A673 (cell line): ENCODE results near the gene PTK7. TPM values are rescaled to one million over a fixed set of nuclear protein-coding genes. Genes with fewer than 3 reads are reported as not detected.

Experiments used
- BruUV-seq: library from RNA; stranded (reverse); fragments of 400-500 nt; replicated peaks from 2 replicates; lab custom pipeline; 2021; lab: Mats Ljungman, UMichigan
- CTCF ChIA-PET: fragments of 300-600 bp; sonication (Branson Sonifier 250); formaldehyde crosslinking; loops from one replicate; lab custom pipeline; 2022; ENCODE audit warnings: antibody characterized with exemption; lab: Charles Lee
- POLR2A ChIA-PET: fragments of 300-600 bp; sonication (Branson Sonifier 250); formaldehyde crosslinking; loops from one replicate; lab custom pipeline; 2022; ENCODE audit warnings: antibody characterized with exemption; ENCODE audit not compliant: low non-redundant PET; lab: Charles Lee
- DNase-seq: peaks from one replicate; pipeline ENCODE4 v3.0.0-alpha.2; 2015; ENCODE audit warnings: low spot score
- H3K27ac ChIP-seq: fragments of 200-600 bp; sonication (generic); 2 replicates; pipeline ENCODE4 v1.5.1; 2016; ENCODE audit warnings: mixed run types, low read depth, mild to moderate bottlenecking, mixed read lengths, antibody characterized with exemption, low read length; ENCODE audit not compliant: poor library complexity, severe bottlenecking
- H3K27me3 ChIP-seq: fragments of 200-600 bp; sonication (generic); replicated peaks from 2 replicates; pipeline ENCODE4 v1.6.1; 2017; ENCODE audit warnings: mixed run types, low read depth, mild to moderate bottlenecking, mixed read lengths, antibody characterized with exemption, low read length; ENCODE audit not compliant: insufficient read depth, poor library complexity
- H3K36me3 ChIP-seq: fragments of 200-600 bp; sonication (generic); 2 replicates; pipeline ENCODE4 v1.6.1; 2016; ENCODE audit warnings: mixed run types, mild to moderate bottlenecking, mixed read lengths, antibody characterized with exemption, low read length; ENCODE audit not compliant: insufficient read depth, poor library complexity, severe bottlenecking
- H3K4me1 ChIP-seq: fragments of 200-600 bp; sonication (generic); 2 replicates; pipeline ENCODE4 v1.6.1; 2017; ENCODE audit warnings: mixed run types, mild to moderate bottlenecking, mixed read lengths, antibody characterized with exemption, low read length; ENCODE audit not compliant: insufficient read depth, poor library complexity, severe bottlenecking
- H3K4me3 ChIP-seq: fragments of 200-600 bp; sonication (generic); 2 replicates; pipeline ENCODE4 v1.5.1; 2016; ENCODE audit warnings: low read depth, mixed run types, mild to moderate bottlenecking, mixed read lengths, low read length; ENCODE audit not compliant: poor library complexity, severe bottlenecking
- H3K9me3 ChIP-seq: fragments of 200-600 bp; sonication (generic); 2 replicates; pipeline ENCODE4 v1.6.1; 2016; ENCODE audit warnings: mixed run types, low read depth, mild to moderate bottlenecking, mixed read lengths, antibody characterized with exemption, low read length; ENCODE audit not compliant: poor library complexity, severe bottlenecking
- EZH2 ChIP-seq: fragments of 200-600 bp; sonication (generic); IDR thresholded peaks from 2 replicates; pipeline ENCODE4 v1.6.1; 2017; ENCODE audit warnings: borderline replicate concordance, low read depth, mild to moderate bottlenecking, mixed read lengths, antibody characterized with exemption, low read length; ENCODE audit not compliant: poor library complexity, severe bottlenecking
- intact Hi-C: fragments of 100-400 bp; cut with micrococcal nuclease; formaldehyde crosslinking; loops from one replicate; pipeline ENCODE4 v1.10.0; 2022; ENCODE audit not compliant: unreplicated experiment
- total RNA-seq: library from RNA; stranded (reverse); gene quantifications from 2 replicates; pipeline ENCODE4 v1.2.3, GENCODE V29; 2021
- TF ChIP-seq, protein P1 (sequence below): fragments of 300-800, 200-600 bp; sonication (generic); conservative IDR thresholded peaks from 2 replicates; pipeline ENCODE4 v1.5.1; 2017; ENCODE audit warnings: low read depth, mild to moderate bottlenecking, antibody characterized with exemption, low read length, moderate library complexity, mixed read lengths

The PTK7 gene
- total RNA-seq, 1 experiment from 2014 or later: 84.5 TPM

DNA sequence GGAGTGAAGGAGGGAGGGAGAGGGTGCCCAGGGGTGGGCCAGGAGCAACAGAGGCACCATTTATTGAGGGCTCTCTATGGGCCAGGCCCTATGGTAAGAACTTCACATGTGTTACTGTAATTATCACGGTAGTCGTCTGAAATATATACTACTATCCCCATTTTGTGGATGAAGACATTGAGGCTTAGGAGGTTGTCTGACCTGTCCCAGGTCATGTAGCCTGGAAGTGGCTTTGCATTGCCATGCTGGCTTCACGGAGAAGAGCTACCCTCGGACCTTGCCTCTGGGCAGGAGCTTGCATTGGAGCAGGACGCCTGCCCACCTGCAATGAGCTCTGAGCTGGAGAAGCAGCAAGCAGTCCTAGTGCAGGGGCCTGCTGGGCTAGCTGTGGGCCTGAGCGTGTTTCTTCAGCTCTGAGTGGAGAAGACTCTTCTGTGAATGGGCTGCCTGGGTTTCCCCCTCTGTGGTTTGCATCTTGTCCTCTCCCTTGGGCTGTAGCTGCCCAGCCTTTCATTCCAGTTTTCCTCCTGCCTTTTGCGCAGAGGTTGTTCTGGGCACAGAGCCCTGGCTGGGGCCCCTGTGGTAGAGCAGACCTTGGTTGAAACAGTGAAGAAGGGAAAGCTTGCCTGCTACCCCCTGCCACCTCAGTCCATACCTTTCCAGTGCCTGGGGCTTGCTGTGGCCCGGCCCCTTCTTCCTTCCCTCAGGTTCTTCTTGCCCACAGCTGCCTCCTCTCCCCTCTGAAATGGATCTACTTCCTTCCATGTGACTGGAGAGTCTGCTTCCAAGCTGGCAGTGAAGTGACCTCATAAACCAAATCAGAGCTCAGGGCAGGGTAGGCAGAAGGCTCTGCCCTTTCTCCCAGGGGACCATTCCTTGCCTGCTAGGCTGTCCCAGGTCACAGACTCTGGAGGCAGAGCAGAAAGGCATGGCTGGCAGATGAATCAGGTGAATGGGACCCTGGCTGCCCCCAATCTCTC lies 70.9 kb downstream of the PTK7 start:
- H3K27me3 ChIP-seq: no peaks in the 10 kb centered on the region
- ChIA-PET POLR2A (no interaction called here), CTCF (no interaction called here)
- peaks cover 7% of the 10 kb centered on the region for H3K4me1 ChIP-seq
- H3K36me3 ChIP-seq: peaks cover 6% of the 10 kb centered on the region
- H3K4me3 ChIP-seq: no peak overlapping the region
- no peak overlapping the region for H3K27ac ChIP-seq
- no peaks in the 10 kb centered on the region for H3K9me3 ChIP-seq
- TF ChIP-seq, protein P1, sequence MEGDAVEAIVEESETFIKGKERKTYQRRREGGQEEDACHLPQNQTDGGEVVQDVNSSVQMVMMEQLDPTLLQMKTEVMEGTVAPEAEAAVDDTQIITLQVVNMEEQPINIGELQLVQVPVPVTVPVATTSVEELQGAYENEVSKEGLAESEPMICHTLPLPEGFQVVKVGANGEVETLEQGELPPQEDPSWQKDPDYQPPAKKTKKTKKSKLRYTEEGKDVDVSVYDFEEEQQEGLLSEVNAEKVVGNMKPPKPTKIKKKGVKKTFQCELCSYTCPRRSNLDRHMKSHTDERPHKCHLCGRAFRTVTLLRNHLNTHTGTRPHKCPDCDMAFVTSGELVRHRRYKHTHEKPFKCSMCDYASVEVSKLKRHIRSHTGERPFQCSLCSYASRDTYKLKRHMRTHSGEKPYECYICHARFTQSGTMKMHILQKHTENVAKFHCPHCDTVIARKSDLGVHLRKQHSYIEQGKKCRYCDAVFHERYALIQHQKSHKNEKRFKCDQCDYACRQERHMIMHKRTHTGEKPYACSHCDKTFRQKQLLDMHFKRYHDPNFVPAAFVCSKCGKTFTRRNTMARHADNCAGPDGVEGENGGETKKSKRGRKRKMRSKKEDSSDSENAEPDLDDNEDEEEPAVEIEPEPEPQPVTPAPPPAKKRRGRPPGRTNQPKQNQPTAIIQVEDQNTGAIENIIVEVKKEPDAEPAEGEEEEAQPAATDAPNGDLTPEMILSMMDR: no peak
- no peak for TF ChIP-seq EZH2
- intact Hi-C loops: no loop called here
- no peak for DNase-seq
- BruUV-seq: no TSS peak

DNA sequence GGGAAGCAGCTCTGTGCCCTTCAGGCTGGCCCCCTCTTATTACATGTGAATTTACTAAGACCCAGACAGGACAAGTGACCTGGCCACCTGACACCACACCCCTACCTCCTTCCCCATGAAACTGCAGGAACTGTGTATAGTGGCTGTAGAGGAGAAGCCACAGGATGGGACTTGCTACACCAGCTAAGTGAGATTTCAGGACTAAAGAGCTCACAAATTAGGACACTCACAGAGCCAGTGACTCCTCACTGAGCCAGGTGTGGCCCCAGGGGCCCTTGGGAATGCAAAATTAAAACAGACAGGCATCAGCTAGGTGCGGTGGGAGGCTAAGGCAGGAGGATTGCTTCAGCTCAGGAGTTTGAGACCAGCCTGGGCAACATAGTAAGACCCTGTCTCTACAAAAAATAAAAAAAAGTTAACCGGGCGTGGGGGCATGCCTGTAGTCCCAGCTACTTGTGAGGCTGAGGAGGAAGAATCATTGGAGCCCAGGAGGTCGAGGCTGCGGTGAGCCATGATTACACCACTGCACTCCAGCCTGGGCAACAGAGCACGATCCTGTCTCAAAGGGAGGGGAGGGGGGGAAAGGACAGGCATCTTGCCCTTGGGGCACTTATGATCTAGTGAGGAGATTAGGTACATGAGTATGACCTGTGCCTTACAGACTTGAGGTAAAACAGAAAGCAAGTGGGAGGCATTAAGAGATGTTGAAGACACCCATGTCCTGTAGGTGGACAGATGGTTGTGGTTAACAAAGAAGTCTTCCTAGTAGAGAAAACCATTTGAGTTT lies 71.8 kb downstream of the PTK7 start:
- Histone ChIP-seq H3K27ac (no peak overlapping the region), H3K27me3 (no peaks in the 10 kb centered on the region), H3K4me3 (no peak overlapping the region), H3K36me3 (peaks cover 6% of the 10 kb centered on the region), H3K4me1 (peaks cover 6% of the 10 kb centered on the region), H3K9me3 (no peaks in the 10 kb centered on the region)
- no peak for DNase-seq
- TF ChIP-seq, protein P1: no peak
- no peak for TF ChIP-seq EZH2
- CTCF ChIA-PET: no interaction called here
- BruUV-seq: no TSS peak
- intact Hi-C loops: no loop called here
- POLR2A ChIA-PET: no interaction called here

DNA sequence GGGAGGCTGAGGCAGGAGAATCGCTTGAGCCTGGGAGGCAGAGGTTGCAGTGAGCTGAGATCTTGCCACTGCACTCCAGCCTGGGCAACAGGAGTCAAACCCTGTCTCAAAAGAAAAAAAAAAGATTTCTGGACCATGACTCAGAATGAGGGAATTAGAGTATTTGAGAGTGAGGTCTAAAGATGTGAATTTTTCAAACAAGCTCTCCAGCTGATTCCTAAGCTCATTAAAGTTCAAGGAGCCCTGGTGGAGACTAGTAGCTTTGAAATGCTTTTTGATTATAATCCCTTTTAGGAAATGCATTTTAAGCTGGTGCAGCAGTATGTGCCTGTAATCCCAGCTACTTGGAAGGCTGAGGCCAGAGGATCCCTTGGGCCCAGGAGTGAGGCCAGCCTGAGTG lies 73.2 kb downstream of the PTK7 start:
- H3K27ac ChIP-seq: no peak overlapping the region
- H3K4me1 ChIP-seq: no peaks in the 10 kb centered on the region
- ChIA-PET POLR2A (no interaction called here), CTCF (no interaction called here)
- peaks cover 6% of the 10 kb centered on the region for H3K36me3 ChIP-seq
- no peaks in the 10 kb centered on the region for H3K27me3 ChIP-seq
- DNase-seq: peak; percentile 55
- H3K4me3 ChIP-seq: no peak overlapping the region
- intact Hi-C loops: no loop called here
- TF ChIP-seq EZH2: no peak
- TF ChIP-seq, protein P1: no peak
- BruUV-seq: no TSS peak
- H3K9me3 ChIP-seq: no peaks in the 10 kb centered on the region
